ENCODE results near the gene PRR16. TPM values are rescaled to one million over a fixed set of nuclear protein-coding genes. Genes with fewer than 3 reads are reported as not detected.

The PRR16 gene
- total RNA-seq, 6 donors from 2014 or later: 1.7 to 5.2 (median 3.7) TPM

DNA sequence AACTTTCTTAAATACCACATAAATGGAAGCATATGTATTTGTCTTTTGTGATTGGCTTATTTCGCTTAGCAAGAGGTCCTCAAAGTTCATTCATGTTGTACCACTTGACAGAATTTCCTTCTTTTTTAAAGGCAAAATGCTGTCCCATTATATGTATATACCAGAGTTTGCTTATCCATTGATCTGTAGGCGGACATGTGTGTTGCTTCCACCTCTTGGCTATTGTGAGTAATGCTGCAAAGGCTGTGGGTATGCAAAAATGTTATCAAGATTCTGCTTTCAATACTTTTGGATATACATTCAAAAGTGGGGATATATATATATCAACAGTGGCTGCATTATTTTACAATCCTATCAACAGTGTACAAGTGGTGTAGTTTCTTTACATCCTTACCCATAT lies 271.0 kb downstream of the PRR16 start:
- DNase-seq (no peak), ATAC-seq (ENCODE audit: low FRiP score in 2 of 2) (no peak)
- TF ChIP-seq POLR2A (IDR thresholded peaks at IDR 0.05) (no peak), EP300 (IDR thresholded peaks at IDR 0.05) (no peak), POLR2AphosphoS5 (IDR thresholded peaks at IDR 0.05) (no peak)
- TF ChIP-seq, protein P1, sequence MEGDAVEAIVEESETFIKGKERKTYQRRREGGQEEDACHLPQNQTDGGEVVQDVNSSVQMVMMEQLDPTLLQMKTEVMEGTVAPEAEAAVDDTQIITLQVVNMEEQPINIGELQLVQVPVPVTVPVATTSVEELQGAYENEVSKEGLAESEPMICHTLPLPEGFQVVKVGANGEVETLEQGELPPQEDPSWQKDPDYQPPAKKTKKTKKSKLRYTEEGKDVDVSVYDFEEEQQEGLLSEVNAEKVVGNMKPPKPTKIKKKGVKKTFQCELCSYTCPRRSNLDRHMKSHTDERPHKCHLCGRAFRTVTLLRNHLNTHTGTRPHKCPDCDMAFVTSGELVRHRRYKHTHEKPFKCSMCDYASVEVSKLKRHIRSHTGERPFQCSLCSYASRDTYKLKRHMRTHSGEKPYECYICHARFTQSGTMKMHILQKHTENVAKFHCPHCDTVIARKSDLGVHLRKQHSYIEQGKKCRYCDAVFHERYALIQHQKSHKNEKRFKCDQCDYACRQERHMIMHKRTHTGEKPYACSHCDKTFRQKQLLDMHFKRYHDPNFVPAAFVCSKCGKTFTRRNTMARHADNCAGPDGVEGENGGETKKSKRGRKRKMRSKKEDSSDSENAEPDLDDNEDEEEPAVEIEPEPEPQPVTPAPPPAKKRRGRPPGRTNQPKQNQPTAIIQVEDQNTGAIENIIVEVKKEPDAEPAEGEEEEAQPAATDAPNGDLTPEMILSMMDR (IDR thresholded peaks at IDR 0.05): no peak
- Histone ChIP-seq H3K27ac (no peak overlapping the region), H3K4me3 (no peak overlapping the region), H3K9me3 (no peaks in the 10 kb centered on the region), H3K4me1 (no peaks in the 10 kb centered on the region), H3K36me3 (no peaks in the 10 kb centered on the region), H3K27me3 (no peaks in the 10 kb centered on the region)
- WGBS, 2 donors: 80 to 92% methylated on average over 2 of the region's 2 CpGs

Small RNA genes within 50 kb of the gene (small RNA-seq; reads per million reads assigned to genes)
- gene PRELID3BP8 (0 reads per million in 4 donors), gene RNU4-69P (0 reads per million in 4 donors)
